NCI-H2227 (cell line): ENCODE data around the gene HOXB3.
A peak's percentile ranks its signal among the peaks of the same experiment; 100 is the strongest.

Experiments
- DNase-seq: peaks from one replicate; lab custom pipeline; 2025; ENCODE audit not compliant: unreplicated experiment; lab: John Stamatoyannopoulos, UW

HOXB3 gene

DNA sequence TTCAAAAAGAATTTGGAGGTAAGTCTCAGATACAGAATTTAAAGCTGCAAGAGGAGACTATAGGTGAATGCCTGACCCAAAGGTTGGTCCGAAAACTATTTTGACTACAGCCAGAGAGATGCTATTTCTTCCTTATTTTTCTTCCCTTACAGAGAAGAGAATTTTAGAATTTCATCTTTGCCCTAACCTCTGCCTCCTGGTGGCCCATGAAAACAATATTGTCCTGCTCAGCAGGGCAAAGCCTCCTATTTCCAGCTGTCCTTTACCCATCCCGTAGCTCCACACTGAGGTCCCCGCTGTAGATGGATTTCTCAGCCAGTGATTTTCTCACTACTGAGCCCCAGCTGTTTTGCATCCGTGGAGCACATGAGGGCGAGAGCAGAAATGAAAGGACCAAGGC is 83.8 kb downstream of the HOXB3 start:
- DNase-seq: no peak

DNA sequence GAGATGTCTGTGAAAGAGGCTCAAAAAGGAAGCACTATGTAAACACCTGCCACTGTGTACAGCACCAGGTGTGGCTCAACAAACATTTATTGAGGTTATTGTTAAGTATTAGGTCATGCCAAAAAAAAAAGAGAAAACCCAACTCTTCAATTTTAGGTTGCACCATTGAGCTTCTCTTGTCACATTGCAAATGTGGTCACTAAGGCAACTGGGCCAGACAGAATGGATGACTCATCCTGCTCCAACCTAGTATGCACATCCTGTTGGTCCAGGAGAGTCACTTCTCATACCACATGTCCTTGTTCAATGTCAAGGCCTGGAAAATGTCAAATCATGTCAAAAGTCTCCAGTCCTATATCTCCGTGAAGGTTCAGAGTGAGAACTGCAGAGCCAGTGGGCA is 84.3 kb downstream of the HOXB3 start:
- no peak for DNase-seq

DNA sequence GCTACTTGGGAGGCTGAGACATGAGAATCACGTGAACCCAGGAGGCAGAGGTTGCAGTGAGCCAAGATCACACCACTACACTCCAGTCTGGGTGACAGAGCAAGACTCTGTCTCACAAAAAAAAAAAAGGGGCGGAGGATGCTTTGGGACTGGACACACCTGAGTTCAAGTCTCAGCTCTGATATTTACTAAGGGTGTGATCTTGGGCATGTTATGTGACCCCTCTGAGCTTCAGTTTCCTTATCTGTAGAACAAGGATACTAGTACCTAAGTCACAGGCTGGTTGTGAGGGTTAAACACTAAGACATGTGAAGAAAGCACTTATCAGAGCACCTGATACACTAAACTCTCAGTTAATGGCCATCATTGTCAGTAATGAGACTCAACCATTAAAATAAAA is 85.1 kb downstream of the HOXB3 start:
- no peak for DNase-seq

DNA sequence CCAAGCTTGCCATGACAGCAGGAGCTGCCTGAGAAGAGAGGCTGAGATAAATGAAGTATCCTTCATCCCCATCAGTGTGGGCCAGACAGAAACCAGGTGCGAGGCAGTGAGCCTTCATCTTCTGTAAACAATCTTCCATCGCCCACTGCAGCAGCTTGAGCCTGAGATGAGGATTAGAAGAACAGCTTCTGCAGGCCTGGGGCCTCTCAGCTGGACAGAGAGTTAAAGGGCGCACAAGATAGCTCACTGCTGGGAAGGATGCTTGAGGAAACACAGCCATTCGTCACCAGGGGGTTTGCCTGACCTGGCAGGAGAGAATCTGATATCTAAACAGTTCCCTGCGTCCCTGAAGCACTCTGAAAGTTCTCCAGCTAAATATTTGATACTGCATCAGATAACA is 86.3 kb downstream of the HOXB3 start:
- no peak for DNase-seq

DNA sequence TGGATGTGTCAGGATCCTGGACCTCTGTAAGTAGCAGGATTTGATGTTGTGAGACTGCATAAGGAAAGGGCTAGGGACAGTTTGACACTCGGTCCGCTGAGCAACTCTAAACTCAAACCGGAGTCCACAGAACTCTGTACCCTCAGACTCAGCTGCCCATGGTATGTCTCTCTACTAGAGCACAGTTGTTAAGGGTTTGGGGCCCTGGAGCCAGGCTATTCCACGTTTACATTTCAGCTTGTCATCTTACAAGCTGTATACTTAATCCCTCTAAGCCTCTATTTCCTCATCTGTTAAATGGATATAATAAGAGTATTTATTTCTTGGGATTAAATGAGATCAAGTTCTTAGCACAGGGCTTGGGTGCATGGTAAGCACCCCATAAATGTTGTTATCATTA is 87.1 kb downstream of the HOXB3 start:
- DNase-seq: no peak

GRCh38 chr17:48502312-48502711 is 87.7 kb downstream of the HOXB3 start:
- DNase-seq: no peak

- peak; percentile 51 for DNase-seq
Observed at GRCh38 chr17:48500435-48501426, 89.3 kb downstream of the HOXB3 start.

DNA sequence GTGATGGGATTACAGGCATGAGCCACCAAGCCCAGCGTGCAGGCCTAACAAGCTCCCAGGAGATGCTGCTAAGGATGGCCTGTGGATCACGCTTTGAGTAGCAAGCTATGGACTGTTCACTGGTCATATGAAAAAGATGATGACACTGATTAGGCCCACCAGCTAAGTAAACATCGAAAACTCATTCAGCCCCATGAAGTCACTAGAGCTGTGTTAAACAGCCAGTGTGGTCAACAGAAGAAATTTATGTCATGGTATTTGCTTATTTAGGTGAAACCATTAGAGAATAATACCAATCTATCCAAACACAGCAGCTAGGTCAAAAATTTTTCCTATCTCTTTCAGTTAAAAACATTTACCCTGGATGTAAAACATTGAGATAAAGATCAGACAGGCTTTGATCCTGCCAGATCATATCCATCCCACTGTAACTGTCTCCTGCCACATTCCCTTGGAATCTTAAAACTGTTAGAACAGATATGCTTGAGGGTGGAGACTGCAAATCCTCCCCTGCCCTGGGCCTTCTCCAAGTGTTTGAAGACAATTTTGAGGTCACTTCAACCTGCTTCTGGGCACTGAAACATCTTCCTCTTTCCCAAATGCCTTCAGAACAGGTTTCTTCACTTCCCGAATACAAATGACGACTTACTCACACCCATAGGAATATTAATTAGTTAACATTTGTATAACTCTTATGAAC is 90.2 kb downstream of the HOXB3 start:
- no peak for DNase-seq

- no peak for DNase-seq
Observed at GRCh38 chr17:48499248-48499647, 90.8 kb downstream of the HOXB3 start.
